Keratinocyte (primary cell): Measurements from ENCODE around the gene CTIF. TPM values are rescaled to one million over a fixed set of nuclear protein-coding genes. Genes with fewer than 3 reads are reported as not detected.

Source experiments
- DNase-seq: peaks from one replicate; pipeline ENCODE4 v3.0.0-alpha.2; 2011; ENCODE audit warnings: low read depth, missing footprints, low spot score
- FAIRE-seq: peaks from 2 replicates; lab custom pipeline; 2011; peaks lifted over from hg19 to GRCh38; lab: Jason Lieb, UNC
- H2AFZ ChIP-seq: 2 replicates; pipeline ENCODE4 v1.6.0; 2012; ENCODE audit warnings: low read length, control low read depth, inconsistent platforms; ENCODE audit not compliant: control insufficient read depth
- H3K27ac ChIP-seq: 2 replicates; pipeline ENCODE4 v1.5.1; 2011; ENCODE audit warnings: low read length; ENCODE audit not compliant: control insufficient read depth, insufficient read depth
- H3K27me3 ChIP-seq: 3 replicates; pipeline ENCODE4 v1.6.0; 2011; ENCODE audit warnings: low read length; ENCODE audit not compliant: control insufficient read depth, insufficient read depth; ENCODE audit errors: extremely low read depth
- H3K36me3 ChIP-seq, 2 experiments: 2 replicates in 1 of 2; 3 replicates in 1 of 2; pipeline ENCODE4 v1.5.1; 2011; ENCODE audit warnings: low read length in 2 of 2, mild to moderate bottlenecking in 1 of 2; ENCODE audit not compliant: control insufficient read depth in 2 of 2, insufficient read depth in 2 of 2; ENCODE audit errors: extremely low read depth in 1 of 2
- H3K4me1 ChIP-seq: 3 replicates; pipeline ENCODE4 v1.5.1; 2011; ENCODE audit warnings: low read length; ENCODE audit not compliant: control insufficient read depth, insufficient read depth; ENCODE audit errors: extremely low read depth
- H3K4me2 ChIP-seq: 3 replicates; pipeline ENCODE4 v1.6.0; 2011; ENCODE audit warnings: low read depth, low read length; ENCODE audit not compliant: control insufficient read depth, insufficient read depth; ENCODE audit errors: extremely low read depth
- H3K4me3 ChIP-seq, 3 experiments: fragments of 200-600 bp in 1 of 3; sonication (generic) in 1 of 3; 2 replicates in 2 of 3; 3 replicates in 1 of 3; pipeline ENCODE4 v1.5.1; 2011 to 2016; ENCODE audit warnings: low read length in 3 of 3, mild to moderate bottlenecking in 3 of 3, control low read depth in 2 of 3, inconsistent platforms in 1 of 3, low read depth in 1 of 3, mixed read lengths in 1 of 3, mixed run types in 1 of 3, moderate library complexity in 1 of 3; ENCODE audit not compliant: control insufficient read depth in 2 of 3, insufficient read depth in 2 of 3; ENCODE audit errors: extremely low read depth in 1 of 3
- H3K79me2 ChIP-seq: 2 replicates; pipeline ENCODE4 v1.6.0; 2012; ENCODE audit warnings: low read length; ENCODE audit not compliant: control insufficient read depth, insufficient read depth
- H3K9ac ChIP-seq: 3 replicates; pipeline ENCODE4 v1.6.0; 2011; ENCODE audit warnings: low read length; ENCODE audit not compliant: control insufficient read depth, insufficient read depth; ENCODE audit errors: extremely low read depth
- H3K9me1 ChIP-seq: 3 replicates; pipeline ENCODE4 v1.6.0; 2011; ENCODE audit warnings: low read length; ENCODE audit not compliant: control insufficient read depth, insufficient read depth; ENCODE audit errors: extremely low read depth
- H3K9me3 ChIP-seq: 2 replicates; pipeline ENCODE4 v1.5.1; 2012; ENCODE audit warnings: low read depth, low read length; ENCODE audit not compliant: control insufficient read depth
- H4K20me1 ChIP-seq: 3 replicates; pipeline ENCODE4 v1.6.0; 2011; ENCODE audit warnings: low read length; ENCODE audit not compliant: control insufficient read depth, insufficient read depth; ENCODE audit errors: extremely low read depth
- CTCF ChIP-seq, 3 experiments: IDR thresholded peaks in 1 of 3; conservative IDR thresholded peaks in 1 of 3; optimal IDR thresholded peaks in 1 of 3; 2 replicates in 2 of 3; 3 replicates in 1 of 3; pipeline versions ENCODE3 to v1.5.1; 2011; ENCODE audit warnings: low read length in 3 of 3, mild to moderate bottlenecking in 3 of 3, moderate library complexity in 2 of 3, control low read depth in 1 of 3, inconsistent platforms in 1 of 3; ENCODE audit not compliant: insufficient read depth in 2 of 3; ENCODE audit errors: extremely low read depth in 1 of 3
- EZH2 ChIP-seq: IDR thresholded peaks from one replicate; pipeline ENCODE4 v1.6.1; 2012; ENCODE audit warnings: inconsistent platforms, mild to moderate bottlenecking, low read length, moderate library complexity
- dilution Hi-C: fragments of 300-500 bp; cut with MboI; formaldehyde crosslinking; loops from one replicate; pipeline ENCODE4 v1.7.0; 2020; ENCODE audit warnings: low sequenced_read_pairs; ENCODE audit not compliant: extremely low pct_ligation_motif_present
- polyA plus RNA-seq, 5 experiments: library from polyadenylated mRNA; depleted of rRNA in 3 of 5; stranded (reverse) in 3 of 5; stranded (forward) in 1 of 5; unstranded in 1 of 5; fragments of >200 nt; gene quantifications; 1 replicate in 1 of 5; 2 replicates in 3 of 5; 3 replicates in 1 of 5; pipeline versions ENCODE4 v1.2.1 to v1.2.3, GENCODE V29; 2011 to 2012; ENCODE audit warnings: missing spikeins in 2 of 5, low read depth in 1 of 5, low replicate concordance in 1 of 5

The CTIF gene
- polyA plus RNA-seq, 1 donor (not counting 4 experiments of a cell fraction or from before 2014, with no cell fraction given) = 15.0 TPM

DNA sequence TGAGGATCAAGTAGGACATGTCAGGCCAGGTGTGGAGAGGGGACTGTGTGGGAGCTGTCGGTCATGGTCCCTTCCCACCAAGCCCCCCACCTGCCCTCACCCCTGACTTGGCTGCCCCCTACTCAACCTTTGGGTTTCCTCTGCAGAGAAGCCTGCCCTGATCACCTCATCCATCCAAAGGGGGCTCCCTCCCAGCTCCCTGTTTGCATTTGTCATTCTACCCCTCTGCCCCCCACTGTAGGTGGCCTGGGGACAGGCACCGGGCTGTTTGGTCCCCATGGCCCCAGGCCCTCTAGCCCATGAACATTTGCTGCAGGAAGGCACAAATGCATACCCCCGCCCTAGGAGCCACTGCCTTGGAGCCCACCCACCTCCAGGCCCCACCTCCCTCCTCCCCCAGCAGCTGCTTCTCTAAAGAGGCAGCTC lies 296.9 kb downstream of the CTIF start:
- Histone ChIP-seq H3K4me2 (no peak overlapping the region), H4K20me1 (no peaks in the 10 kb centered on the region), H3K9me1 (peaks cover 4% of the 10 kb centered on the region), H3K27ac (no peak overlapping the region), H3K4me1 (peaks cover 63% of the 10 kb centered on the region), H3K4me3 (no peak overlapping the region), H3K9ac (no peak overlapping the region), H3K9me3 (no peaks in the 10 kb centered on the region), H3K79me2 (no peaks in the 10 kb centered on the region), H3K36me3 (no peaks in the 10 kb centered on the region), H2AFZ (no peak overlapping the region), H3K27me3 (no peaks in the 10 kb centered on the region)
- FAIRE-seq (no peak), DNase-seq (no peak)
- no peak for TF ChIP-seq EZH2
- TF ChIP-seq CTCF (optimal IDR thresholded peaks at IDR 0.05 in 1 of 3, IDR thresholded peaks at IDR 0.05 in 1 of 3, conservative IDR thresholded peaks at IDR 0.05 in 1 of 3; ENCODE audit: extremely low read depth in 1 of 3, insufficient read depth in 2 of 3, low read length in 3 of 3) = no peak
- dilution Hi-C loops = no loop called here

GRCh38 chr18:48836231-48836805 lies 297.5 kb downstream of the CTIF start:
- DNase-seq = no peak
- Histone ChIP-seq H3K4me2 (no peak overlapping the region), H3K9me3 (no peaks in the 10 kb centered on the region), H3K9ac (no peak overlapping the region), H4K20me1 (no peaks in the 10 kb centered on the region), H3K27me3 (no peaks in the 10 kb centered on the region), H3K9me1 (peaks cover 4% of the 10 kb centered on the region), H3K79me2 (no peaks in the 10 kb centered on the region), H3K27ac (no peak overlapping the region), H2AFZ (no peak overlapping the region), H3K4me1 (peaks cover 63% of the 10 kb centered on the region), H3K4me3 (no peak overlapping the region), H3K36me3 (no peaks in the 10 kb centered on the region)
- dilution Hi-C loops = no loop called here
- no peak for FAIRE-seq
- TF ChIP-seq CTCF (optimal IDR thresholded peaks at IDR 0.05 in 1 of 3, IDR thresholded peaks at IDR 0.05 in 1 of 3, conservative IDR thresholded peaks at IDR 0.05 in 1 of 3; ENCODE audit: extremely low read depth in 1 of 3, insufficient read depth in 2 of 3, low read length in 3 of 3) (no peak), EZH2 (no peak)
